Suprapubic skin (tissue), 4 donors: ENCODE measurements around the gene TMEM139. TPM values are rescaled to one million over a fixed set of nuclear protein-coding genes. Genes with fewer than 3 reads are reported as not detected.

ENCODE experiments used
- DNase-seq, 2 donors: peaks; one replicate each; pipeline ENCODE4 v3.0.0-alpha.2; 2019; ENCODE audit warnings: low spot score in 2 of 2
- H3K27ac ChIP-seq: fragments of 200-600 bp; sonication (generic); one replicate; pipeline ENCODE4 v1.5.1; 2019
- H3K27me3 ChIP-seq: fragments of 200-600 bp; sonication (generic); one replicate; pipeline ENCODE4 v1.5.1; 2019
- H3K36me3 ChIP-seq: fragments of 200-600 bp; sonication (generic); one replicate; pipeline ENCODE4 v1.5.1; 2019
- H3K4me1 ChIP-seq: fragments of 200-600 bp; sonication (generic); one replicate; pipeline ENCODE4 v1.5.1; 2019
- H3K4me3 ChIP-seq: fragments of 200-600 bp; sonication (generic); one replicate; pipeline ENCODE4 v1.5.1; 2019; ENCODE audit warnings: mild to moderate bottlenecking
- H3K9me3 ChIP-seq: fragments of 200-600 bp; sonication (generic); one replicate; pipeline ENCODE4 v1.5.1; 2019
- CTCF ChIP-seq, 2 donors: fragments of 200-600 bp in 1 of 2; fragments of 450-650 bp in 1 of 2; sonication (generic) in 1 of 2; IDR thresholded peaks; one replicate each; pipeline ENCODE4 v1.5.1; 2016 to 2019; ENCODE audit warnings: antibody characterized with exemption in 2 of 2, mild to moderate bottlenecking in 1 of 2, moderate library complexity in 1 of 2
- EP300 ChIP-seq: sonication (generic); formaldehyde crosslinking; IDR thresholded peaks from one replicate; pipeline ENCODE4 v1.6.1; 2017; ENCODE audit warnings: antibody characterized with exemption
- POLR2A ChIP-seq, 2 donors: fragments of 450-650 bp; IDR thresholded peaks; one replicate each; pipeline ENCODE4 v1.6.1; 2017; ENCODE audit warnings: antibody characterized with exemption in 2 of 2, mild to moderate bottlenecking in 2 of 2, moderate library complexity in 2 of 2
- POLR2AphosphoS5 ChIP-seq, 3 donors: sonication (generic); formaldehyde crosslinking; IDR thresholded peaks; one replicate each; pipeline ENCODE4 v1.6.1; 2017; ENCODE audit warnings: antibody characterized with exemption in 3 of 3
- WGBS: methylation state at CpG from one replicate; pipeline ENCODE4 v1.1.5; 2018; 5-methylcytosine and 5-hydroxymethylcytosine counted together
- total RNA-seq, 4 donors: library from RNA; depleted of rRNA; stranded (reverse); fragments of >200 nt; gene quantifications; one replicate each; pipeline ENCODE4 v1.1.0, GENCODE V29; 2016

Gene TMEM139
- total RNA-seq, 4 donors from 2014 or later: 3.3 to 11.0 (median 8.1) TPM

GRCh38 chr7:143244321-143244720 lies 40.4 kb upstream of the TMEM139 start:
- TF ChIP-seq EP300: no peak
- TF ChIP-seq POLR2A (IDR thresholded peaks at IDR 0.05): no peak
- no peak for TF ChIP-seq POLR2AphosphoS5 (IDR thresholded peaks at IDR 0.05)
- no peak for TF ChIP-seq CTCF (IDR thresholded peaks at IDR 0.05)
- 47% methylated on average over 1 of the region's 1 CpG for WGBS
- no peaks in the 10 kb centered on the region for H3K36me3 ChIP-seq

GRCh38 chr7:143245123-143245522 lies 39.6 kb upstream of the TMEM139 start:
- H3K9me3 ChIP-seq: no peaks in the 10 kb centered on the region
- no peaks in the 10 kb centered on the region for H3K27me3 ChIP-seq
- no peaks in the 10 kb centered on the region for H3K36me3 ChIP-seq
- H3K4me1 ChIP-seq: peaks cover 4% of the 10 kb centered on the region
- H3K27ac ChIP-seq: no peak overlapping the region
- 22% methylated on average over 3 of the region's 3 CpGs for WGBS
- TF ChIP-seq POLR2A (IDR thresholded peaks at IDR 0.05) (no peak), POLR2AphosphoS5 (IDR thresholded peaks at IDR 0.05) (no peak), CTCF (IDR thresholded peaks at IDR 0.05) (no peak), EP300 (no peak)
- no peak overlapping the region for H3K4me3 ChIP-seq
- no peak for DNase-seq

More at GRCh38 chr7:143244321-143244720, 40.4 kb upstream of the TMEM139 start:
- H3K9me3 ChIP-seq: no peaks in the 10 kb centered on the region
- DNase-seq: no peak
- H3K4me3 ChIP-seq: no peak overlapping the region
- no peak overlapping the region for H3K27ac ChIP-seq
- peaks cover 4% of the 10 kb centered on the region for H3K4me1 ChIP-seq
- no peaks in the 10 kb centered on the region for H3K27me3 ChIP-seq

- 56% methylated on average over 1 of the region's 1 CpG for WGBS
- Histone ChIP-seq H3K4me3 (no peak overlapping the region), H3K4me1 (no peaks in the 10 kb centered on the region), H3K36me3 (no peaks in the 10 kb centered on the region), H3K27me3 (no peaks in the 10 kb centered on the region), H3K27ac (no peak overlapping the region), H3K9me3 (no peaks in the 10 kb centered on the region)
- DNase-seq: no peak
- TF ChIP-seq POLR2AphosphoS5 (IDR thresholded peaks at IDR 0.05): no peak
- no peak for TF ChIP-seq POLR2A (IDR thresholded peaks at IDR 0.05)
- no peak for TF ChIP-seq CTCF (IDR thresholded peaks at IDR 0.05)
- no peak for TF ChIP-seq EP300
Observed at GRCh38 chr7:143247372-143247771, 37.4 kb upstream of the TMEM139 start.

- Histone ChIP-seq H3K9me3 (no peaks in the 10 kb centered on the region), H3K36me3 (no peaks in the 10 kb centered on the region), H3K27ac (no peak overlapping the region), H3K27me3 (no peaks in the 10 kb centered on the region), H3K4me3 (no peak overlapping the region), H3K4me1 (no peaks in the 10 kb centered on the region)
- WGBS: 81% methylated on average over 2 of the region's 2 CpGs
- DNase-seq: no peak
- no peak for TF ChIP-seq EP300
- TF ChIP-seq CTCF (IDR thresholded peaks at IDR 0.05): no peak
- no peak for TF ChIP-seq POLR2AphosphoS5 (IDR thresholded peaks at IDR 0.05)
- TF ChIP-seq POLR2A (IDR thresholded peaks at IDR 0.05): no peak
Observed at GRCh38 chr7:143248761-143249354, 35.9 kb upstream of the TMEM139 start.

- DNase-seq: no peak
- Histone ChIP-seq H3K27ac (no peak overlapping the region), H3K4me1 (no peaks in the 10 kb centered on the region), H3K36me3 (no peaks in the 10 kb centered on the region), H3K4me3 (no peak overlapping the region), H3K9me3 (no peaks in the 10 kb centered on the region), H3K27me3 (no peaks in the 10 kb centered on the region)
- TF ChIP-seq POLR2A (IDR thresholded peaks at IDR 0.05): no peak
- no peak for TF ChIP-seq EP300
- no peak for TF ChIP-seq POLR2AphosphoS5 (IDR thresholded peaks at IDR 0.05)
- no peak for TF ChIP-seq CTCF (IDR thresholded peaks at IDR 0.05)
Observed at GRCh38 chr7:143250199-143250598, 34.6 kb upstream of the TMEM139 start.
